GM12878 (cell line): ENCODE results near the gene GDAP2. TPM values are rescaled to one million over a fixed set of nuclear protein-coding genes. Genes with fewer than 3 reads are reported as not detected.

ENCODE experiments used
- ATAC-seq: fragments of 200-7000 bp; cut with Tn5 transposase; 3 replicates; pipeline ENCODE4 v1.9.1; 2020; ENCODE audit warnings: mild to moderate bottlenecking, moderate library complexity
- BruUV-seq: library from RNA; stranded (reverse); fragments of 400-500 nt; replicated peaks from 2 replicates; lab custom pipeline; 2021; lab: Mats Ljungman, UMichigan
- CTCF ChIA-PET: fragments of 300-600 bp; sonication (Branson Sonifier 250); formaldehyde crosslinking; extraction: SDS; loops from one replicate; lab custom pipeline; 2021; ENCODE audit warnings: inconsistent platforms; lab: Yijun Ruan, JAX
- POLR2A ChIA-PET: fragments of 350-600 bp; formaldehyde crosslinking; extraction: SDS; loops from one replicate; lab custom pipeline; 2021; ENCODE audit warnings: inconsistent platforms; lab: Charles Lee
- RAD21 ChIA-PET: fragments of 300-600 bp; sonication (Branson Sonifier 250); formaldehyde crosslinking; loops from one replicate; lab custom pipeline; 2023; ENCODE audit warnings: antibody characterized with exemption; ENCODE audit not compliant: unreplicated experiment; lab: Charles Lee
- SMC1A ChIA-PET: fragments of 300-600 bp; sonication (Branson Sonifier 250); formaldehyde crosslinking; loops from one replicate; lab custom pipeline; 2023; ENCODE audit not compliant: unreplicated experiment, uncharacterized antibody; lab: Charles Lee
- DNase-seq: peaks from one replicate; pipeline ENCODE4 v3.0.0-alpha.2; 2011; ENCODE audit warnings: low read depth, low spot score
- FAIRE-seq: peaks from 3 replicates; lab custom pipeline; 2011; peaks lifted over from hg19 to GRCh38; lab: Jason Lieb, UNC
- H2AFZ ChIP-seq: 2 replicates; pipeline ENCODE4 v1.6.0; 2011; ENCODE audit warnings: low read depth, low read length, control low read depth; ENCODE audit not compliant: control insufficient read depth
- H3K27ac ChIP-seq: 2 replicates; pipeline ENCODE4 v1.5.1; 2011; ENCODE audit warnings: control low read depth; ENCODE audit not compliant: control insufficient read depth, insufficient read depth
- H3K27me3 ChIP-seq, 2 experiments: replicated peaks in 1 of 2; 2 replicates each; pipeline versions ENCODE4 v1.6.0 to v1.6.1; 2011; ENCODE audit warnings: low read length in 1 of 2; ENCODE audit not compliant: control insufficient read depth in 2 of 2, insufficient read depth in 2 of 2
- H3K36me3 ChIP-seq, 2 experiments: 2 replicates each; pipeline ENCODE4 v1.5.1; 2011; ENCODE audit warnings: low read length in 1 of 2; ENCODE audit not compliant: control insufficient read depth in 2 of 2, insufficient read depth in 2 of 2
- H3K4me1 ChIP-seq: 2 replicates; pipeline ENCODE4 v1.6.1; 2011; ENCODE audit warnings: mild to moderate bottlenecking, low read length, moderate library complexity, mixed read lengths; ENCODE audit not compliant: control insufficient read depth, insufficient read depth
- H3K4me2 ChIP-seq: 2 replicates; pipeline ENCODE4 v1.6.0; 2011; ENCODE audit warnings: control low read depth; ENCODE audit not compliant: control insufficient read depth, insufficient read depth
- H3K4me3 ChIP-seq: fragments of 200-600 bp; sonication (generic); 2 replicates; pipeline ENCODE4 v1.5.1; 2016
- H3K79me2 ChIP-seq: 2 replicates; pipeline ENCODE4 v1.6.0; 2011; ENCODE audit warnings: low read length; ENCODE audit not compliant: control insufficient read depth, insufficient read depth
- H3K9ac ChIP-seq: 2 replicates; pipeline ENCODE4 v1.8.0; 2011; ENCODE audit warnings: low read length, control low read depth, mixed read lengths; ENCODE audit not compliant: control insufficient read depth, insufficient read depth
- H3K9me3 ChIP-seq: replicated peaks from 3 replicates; pipeline ENCODE4 v1.5.1; 2011; ENCODE audit warnings: mild to moderate bottlenecking, low read length; ENCODE audit not compliant: control insufficient read depth, insufficient read depth
- H4K20me1 ChIP-seq: 2 replicates; pipeline ENCODE4 v1.6.0; 2011; ENCODE audit not compliant: control insufficient read depth, insufficient read depth
- BMI1 ChIP-seq: fragments of 450-650 bp; IDR thresholded peaks from 2 replicates; pipeline ENCODE4 v1.6.1; 2016; ENCODE audit warnings: mild to moderate bottlenecking, moderate library complexity, borderline replicate concordance
- MTA2 ChIP-seq: fragments of 450-650 bp; IDR thresholded peaks from 2 replicates; pipeline ENCODE4 v1.6.1; 2016; ENCODE audit warnings: low read depth, mild to moderate bottlenecking, moderate library complexity
- NFYB ChIP-seq: IDR thresholded peaks from 2 replicates; pipeline ENCODE4 v1.6.1; 2011; ENCODE audit warnings: low read depth, mild to moderate bottlenecking, low read length, improper control_type of control experiment, moderate library complexity; ENCODE audit not compliant: insufficient read depth
- PAX8 ChIP-seq: fragments of 450-650 bp; IDR thresholded peaks from 2 replicates; pipeline ENCODE4 v1.6.1; 2017; ENCODE audit warnings: mild to moderate bottlenecking, moderate library complexity
- POLR2AphosphoS2 ChIP-seq: IDR thresholded peaks from 2 replicates; pipeline ENCODE4 v1.6.1; 2011; ENCODE audit warnings: low read depth, mild to moderate bottlenecking, low read length, improper control_type of control experiment, moderate library complexity
- RAD51 ChIP-seq: fragments of 450-650 bp; IDR thresholded peaks from 2 replicates; pipeline ENCODE4 v1.6.1; 2016; ENCODE audit warnings: moderate library complexity, mild to moderate bottlenecking, inconsistent platforms
- RB1 ChIP-seq: fragments of 450-650 bp; formaldehyde crosslinking; IDR thresholded peaks from 2 replicates; pipeline ENCODE4 v1.6.1; 2017; ENCODE audit warnings: mild to moderate bottlenecking, borderline replicate concordance
- RELA ChIP-seq: fragments of 450-650 bp; IDR thresholded peaks from 2 replicates; pipeline ENCODE4 v1.8.0; 2014; ENCODE audit warnings: borderline replicate concordance; ENCODE audit not compliant: partially characterized antibody
- RFX5 ChIP-seq: IDR thresholded peaks from 2 replicates; pipeline ENCODE4 v1.6.1; 2011; ENCODE audit warnings: low read depth, low read length, improper control_type of control experiment
- SIN3A ChIP-seq: IDR thresholded peaks from 2 replicates; pipeline ENCODE4 v1.6.1; 2012; ENCODE audit warnings: low read depth, low read length, improper control_type of control experiment
- SPI1 ChIP-seq: IDR thresholded peaks from 2 replicates; pipeline ENCODE4 v1.6.1; 2011; ENCODE audit warnings: low read depth, mild to moderate bottlenecking, low read length, moderate library complexity, borderline replicate concordance; ENCODE audit not compliant: insufficient read depth
- YBX1 ChIP-seq: fragments of 450-650 bp; IDR thresholded peaks from 2 replicates; pipeline ENCODE4 v1.6.1; 2016; ENCODE audit warnings: antibody characterized with exemption
- ZNF24 ChIP-seq: fragments of 450-650 bp; IDR thresholded peaks from 2 replicates; pipeline ENCODE4 v1.6.1; 2017; ENCODE audit warnings: antibody characterized with exemption, mild to moderate bottlenecking
- WGBS: methylation state at CpG from one replicate; pipeline ENCODE4 v1.1.6; 2016; ENCODE audit warnings: low lambda C conversion rate; ENCODE audit not compliant: insufficient replicate concordance, insufficient coverage; ENCODE audit errors: missing lambda C conversion rate; 5-methylcytosine and 5-hydroxymethylcytosine counted together
- in situ Hi-C: fragments of 300-500 bp; cut with MboI; formaldehyde crosslinking; loops from 9 replicates; pipeline ENCODE4 v1.14.3; 2018; ENCODE audit warnings: mixed read lengths
- intact Hi-C: fragments of 100-400 bp; cut with micrococcal nuclease; formaldehyde crosslinking; loops from one replicate; pipeline ENCODE4 v1.14.2; 2022; ENCODE audit not compliant: unreplicated experiment
- polyA plus RNA-seq, 11 experiments: library from polyadenylated mRNA; depleted of rRNA in 4 of 11; unstranded in 6 of 11; stranded (reverse) in 5 of 11; fragments of >200 nt; fragmentation: Nextera tagmentation in 4 of 11; fragmentation: Illumina TruSeq in 1 of 11; extraction: Ambion mirVana in 4 of 11; extraction: Trizol in 1 of 11; gene quantifications; 1 replicate in 1 of 11; 2 replicates in 10 of 11; pipeline versions ENCODE4 v1.2.1 to v1.2.3, GENCODE V29; 2011 to 2016; ENCODE audit warnings: inconsistent platforms in 2 of 11, missing spikeins in 2 of 11, low read depth in 1 of 11
- total RNA-seq, 4 experiments: library from RNA; depleted of rRNA in 3 of 4; stranded (reverse); fragments of >200 nt in 3 of 4; fragmentation: Illumina TruSeq in 1 of 4; extraction: Trizol in 1 of 4; gene quantifications; 2 replicates each; pipeline versions ENCODE4 v1.2.1 to v1.2.3, GENCODE V29; 2013 to 2021
- TF ChIP-seq, protein P1 (sequence below): fragments of 450-650 bp; IDR thresholded peaks from 2 replicates; pipeline ENCODE4 v1.6.1; 2017; ENCODE audit warnings: low read depth, mild to moderate bottlenecking, moderate library complexity
- TF ChIP-seq, protein P2 (sequence below): IDR thresholded peaks from 2 replicates; pipeline ENCODE4 v1.6.1; 2011; ENCODE audit warnings: mild to moderate bottlenecking, low read depth, low read length, moderate library complexity; ENCODE audit not compliant: insufficient replicate concordance

Gene GDAP2
- total and polyA plus RNA-seq, 10 of the 15 experiments (the other 5 are each of a cell fraction or from before 2014, with no cell fraction given): 2.6 to 19.2 (median 11.4) TPM

DNA sequence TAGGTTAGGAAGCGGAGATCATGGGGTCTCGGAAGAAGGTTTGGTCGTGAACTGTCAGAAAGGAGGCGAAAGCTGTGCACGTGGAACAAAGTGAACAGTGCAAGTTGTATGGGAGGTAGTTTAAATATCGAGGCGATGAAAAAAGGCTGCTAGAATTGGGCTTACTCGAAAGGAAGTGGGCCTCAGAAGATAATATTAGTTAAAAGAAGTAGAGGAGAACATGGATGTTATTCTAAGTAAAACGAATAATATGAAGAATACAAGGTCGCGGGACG, 689 bp upstream of the GDAP2 start:
- no peak for FAIRE-seq
- POLR2A ChIA-PET: interaction anchor here (1.1 kb wide), 1 partner anchor 20 kb away, joined by 3 read pairs; no protein-coding TSS in a partner anchor
- CTCF ChIA-PET: interaction anchor here (1.3 to 1.5 kb wide), 2 partner anchors 14 to 31 kb away, joined by 3 to 4 read pairs; no protein-coding TSS in a partner anchor

DNA sequence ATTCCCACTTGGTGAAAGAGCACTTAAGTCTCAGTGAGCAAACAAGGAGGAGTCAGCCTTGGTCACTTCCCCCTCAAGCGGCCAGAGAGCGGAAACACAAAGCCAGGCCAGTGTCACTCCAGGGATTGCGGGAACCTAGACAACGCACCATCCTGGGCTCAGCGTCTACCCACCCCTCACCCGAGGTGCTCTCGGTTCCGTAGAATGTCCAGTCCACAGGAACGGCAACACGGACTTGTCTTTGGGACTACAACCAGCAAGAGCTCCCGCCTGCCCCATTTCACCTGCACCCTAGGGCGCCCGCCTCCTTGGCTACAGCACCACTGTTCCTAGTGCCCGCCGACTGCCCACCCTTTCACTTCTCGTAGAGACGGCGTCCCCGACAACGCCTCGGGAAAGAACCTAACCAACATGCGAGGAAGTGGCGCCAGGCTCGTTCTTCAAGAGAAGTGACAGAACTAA, 509 bp downstream of the GDAP2 start:
- peak overlapping the region; percentile 70 for H3K9ac ChIP-seq
- under 1% methylated on average over 24 of the region's 24 CpGs for WGBS
- intact Hi-C loops (loop anchor here (5.0 kb wide), 1 partner anchor 1728 kb away; no protein-coding TSS in a partner anchor), in situ Hi-C loops (no loop called here)
- peak overlapping the region; percentile 76 for H2AFZ ChIP-seq
- ChIA-PET CTCF (interaction anchor here (0.6 to 5.1 kb wide), 6 partner anchors 30 to 1207 kb away, joined by 3 to 33 read pairs (median 4); no protein-coding TSS in a partner anchor), POLR2A (interaction anchor here (0.7 to 1.6 kb wide), 2 partner anchors 35 to 317 kb away, joined by 3 to 5 read pairs; no protein-coding TSS in a partner anchor), RAD21 (interaction anchor here (1.5 kb wide), 1 partner anchor 33 kb away, joined by 6 read pairs; no protein-coding TSS in a partner anchor), SMC1A (interaction anchor here (0.7 to 2.5 kb wide), 7 partner anchors 10 to 1544 kb away, joined by 3 to 8 read pairs (median 4); no protein-coding TSS in a partner anchor)
- H4K20me1 ChIP-seq: no peaks in the 10 kb centered on the region; the same call in 1 of the 2 replicates
- 0 out of 2 replicates have a peak, but pooled peaks cover 2% of the 10 kb centered on the region for H3K4me1 ChIP-seq
- H3K79me2 ChIP-seq: peaks cover 53% of the 10 kb centered on the region
- H3K4me3 ChIP-seq: peak overlapping the region; percentile 84
- H3K36me3 ChIP-seq: no peaks in the 10 kb centered on the region; a peak in 1 of 4 replicates
- H3K27me3 ChIP-seq: no peaks in the 10 kb centered on the region
- H3K4me2 ChIP-seq: peak overlapping the region; percentile 48
- no TSS peak for BruUV-seq
- no peak for DNase-seq
- no peaks in the 10 kb centered on the region for H3K9me3 ChIP-seq
- ATAC-seq: peak; percentile 73
- FAIRE-seq: no peak
- peak overlapping the region; percentile 56; the same call in 1 of the 2 replicates for H3K27ac ChIP-seq
- TF ChIP-seq POLR2AphosphoS2 (no peak), RB1 (no peak), NFYB (no peak), SPI1 (peak; percentile 39; the same call in 1 of the 2 replicates), PAX8 (no peak), MTA2 (peak; percentile 25), BMI1 (no peak), SIN3A (0 out of 2 replicates have a peak, but pooled peaks have one; percentile 8), RELA (no peak), RAD51 (no peak)
- TF ChIP-seq, protein P1, sequence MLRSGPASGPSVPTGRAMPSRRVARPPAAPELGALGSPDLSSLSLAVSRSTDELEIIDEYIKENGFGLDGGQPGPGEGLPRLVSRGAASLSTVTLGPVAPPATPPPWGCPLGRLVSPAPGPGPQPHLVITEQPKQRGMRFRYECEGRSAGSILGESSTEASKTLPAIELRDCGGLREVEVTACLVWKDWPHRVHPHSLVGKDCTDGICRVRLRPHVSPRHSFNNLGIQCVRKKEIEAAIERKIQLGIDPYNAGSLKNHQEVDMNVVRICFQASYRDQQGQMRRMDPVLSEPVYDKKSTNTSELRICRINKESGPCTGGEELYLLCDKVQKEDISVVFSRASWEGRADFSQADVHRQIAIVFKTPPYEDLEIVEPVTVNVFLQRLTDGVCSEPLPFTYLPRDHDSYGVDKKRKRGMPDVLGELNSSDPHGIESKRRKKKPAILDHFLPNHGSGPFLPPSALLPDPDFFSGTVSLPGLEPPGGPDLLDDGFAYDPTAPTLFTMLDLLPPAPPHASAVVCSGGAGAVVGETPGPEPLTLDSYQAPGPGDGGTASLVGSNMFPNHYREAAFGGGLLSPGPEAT: peak; percentile 23; the same call in 1 of the 2 replicates
- TF ChIP-seq, protein P2, sequence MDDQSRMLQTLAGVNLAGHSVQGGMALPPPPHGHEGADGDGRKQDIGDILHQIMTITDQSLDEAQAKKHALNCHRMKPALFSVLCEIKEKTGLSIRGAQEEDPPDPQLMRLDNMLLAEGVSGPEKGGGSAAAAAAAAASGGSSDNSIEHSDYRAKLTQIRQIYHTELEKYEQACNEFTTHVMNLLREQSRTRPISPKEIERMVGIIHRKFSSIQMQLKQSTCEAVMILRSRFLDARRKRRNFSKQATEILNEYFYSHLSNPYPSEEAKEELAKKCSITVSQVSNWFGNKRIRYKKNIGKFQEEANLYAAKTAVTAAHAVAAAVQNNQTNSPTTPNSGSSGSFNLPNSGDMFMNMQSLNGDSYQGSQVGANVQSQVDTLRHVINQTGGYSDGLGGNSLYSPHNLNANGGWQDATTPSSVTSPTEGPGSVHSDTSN: peak; percentile 62

More for the DNA sequence above, 689 bp upstream of the GDAP2 start:
- BruUV-seq: TSS peak; percentile 64
- ATAC-seq (peak; percentile 1; the same call in 2 of the 3 replicates), DNase-seq (no peak)
- peak overlapping the region; percentile 91 for H3K4me2 ChIP-seq
- peak overlapping the region; percentile 83 for H3K9ac ChIP-seq
- peak overlapping the region; percentile 61 for H3K27ac ChIP-seq
- H4K20me1 ChIP-seq: no peaks in the 10 kb centered on the region; the same call in 1 of the 2 replicates
- ChIA-PET SMC1A (interaction anchor here (1.1 kb wide), 1 partner anchor 9 kb away, joined by 5 read pairs; no protein-coding TSS in a partner anchor), RAD21 (no interaction called here)
- peaks cover 0 to 5% of the 10 kb centered on the region in 2 experiments; a peak in 1 of 4 replicates for H3K36me3 ChIP-seq
- in situ Hi-C loops (no loop called here), intact Hi-C loops (no loop called here)
- H3K4me3 ChIP-seq: peak overlapping the region; percentile 84
- no peaks in the 10 kb centered on the region for H3K9me3 ChIP-seq
- TF ChIP-seq ZNF24 (no peak), MTA2 (no peak), RFX5 (no peak), YBX1 (peak; percentile 36; the same call in 1 of the 2 replicates)
- H3K27me3 ChIP-seq: no peaks in the 10 kb centered on the region
- peak overlapping the region; percentile 89 for H2AFZ ChIP-seq
- H3K4me1 ChIP-seq: 0 out of 2 replicates have a peak, but pooled peaks cover 2% of the 10 kb centered on the region
- WGBS: 3% methylated on average over 12 of the region's 12 CpGs
- H3K79me2 ChIP-seq: peaks cover 58% of the 10 kb centered on the region
